H7 (cell line): Measurements from ENCODE around the gene MKI67. TPM values are rescaled to one million over a fixed set of nuclear protein-coding genes. Genes with fewer than 3 reads are reported as not detected.

ENCODE experiments used
- DNase-seq: peaks from one replicate; pipeline ENCODE4 v3.0.0; 2012
- H3K27me3 ChIP-seq: 2 replicates; pipeline ENCODE4 v1.6.0; 2011; ENCODE audit warnings: mild to moderate bottlenecking, low read length; ENCODE audit not compliant: control insufficient read depth, insufficient read depth
- H3K36me3 ChIP-seq: replicated peaks from 2 replicates; pipeline ENCODE4 v1.5.1; 2011; ENCODE audit warnings: low read length; ENCODE audit not compliant: control insufficient read depth, insufficient read depth
- H3K4me3 ChIP-seq: 2 replicates; pipeline ENCODE4 v1.5.1; 2011; ENCODE audit warnings: low read depth, mild to moderate bottlenecking, control low read depth, low read length, moderate library complexity; ENCODE audit not compliant: insufficient read depth
- total RNA-seq: library from RNA; depleted of rRNA; stranded (reverse); fragments of >200 nt; shearing (Covaris generic); gene quantifications from 2 replicates; pipeline ENCODE4 v1.2.3, GENCODE V29; 2014

Gene MKI67
- total RNA-seq, 1 experiment from 2014 or later = 17.1 TPM

GRCh38 chr10:128087884-128088709 lies 38.1 kb downstream of the MKI67 start:
- peak; percentile 57 for DNase-seq
- no peaks in the 10 kb centered on the region for H3K36me3 ChIP-seq
- H3K27me3 ChIP-seq = no peaks in the 10 kb centered on the region
- no peak overlapping the region for H3K4me3 ChIP-seq

GRCh38 chr10:128087146-128087883 lies 38.9 kb downstream of the MKI67 start:
- H3K27me3 ChIP-seq = no peaks in the 10 kb centered on the region
- H3K4me3 ChIP-seq = no peak overlapping the region
- H3K36me3 ChIP-seq = no peaks in the 10 kb centered on the region
- no peak for DNase-seq

- no peak overlapping the region for H3K4me3 ChIP-seq
- no peaks in the 10 kb centered on the region for H3K36me3 ChIP-seq
- no peaks in the 10 kb centered on the region for H3K27me3 ChIP-seq
- DNase-seq = no peak
Measured at GRCh38 chr10:128086003-128086863, 40.0 kb downstream of the MKI67 start.

- Histone ChIP-seq H3K36me3 (no peaks in the 10 kb centered on the region), H3K27me3 (no peaks in the 10 kb centered on the region), H3K4me3 (no peak overlapping the region)
- no peak for DNase-seq
Measured at GRCh38 chr10:128084991-128085390, 41.2 kb downstream of the MKI67 start.

- DNase-seq = no peak
- H3K4me3 ChIP-seq = no peak overlapping the region
- no peaks in the 10 kb centered on the region for H3K36me3 ChIP-seq
- H3K27me3 ChIP-seq = no peaks in the 10 kb centered on the region
Measured at GRCh38 chr10:128084364-128084763, 41.9 kb downstream of the MKI67 start.

GRCh38 chr10:128083191-128083895 lies 42.9 kb downstream of the MKI67 start:
- H3K36me3 ChIP-seq = no peaks in the 10 kb centered on the region
- H3K4me3 ChIP-seq = no peak overlapping the region
- H3K27me3 ChIP-seq = no peaks in the 10 kb centered on the region
- no peak for DNase-seq

GRCh38 chr10:128081720-128082119 lies 44.5 kb downstream of the MKI67 start:
- no peak overlapping the region for H3K4me3 ChIP-seq
- no peaks in the 10 kb centered on the region for H3K36me3 ChIP-seq
- no peak for DNase-seq
- H3K27me3 ChIP-seq = no peaks in the 10 kb centered on the region

GRCh38 chr10:128081222-128081621 lies 45.0 kb downstream of the MKI67 start:
- Histone ChIP-seq H3K36me3 (no peaks in the 10 kb centered on the region), H3K4me3 (no peak overlapping the region), H3K27me3 (no peaks in the 10 kb centered on the region)
- DNase-seq = no peak

GRCh38 chr10:128080641-128081040 lies 45.6 kb downstream of the MKI67 start:
- no peak for DNase-seq
- no peaks in the 10 kb centered on the region for H3K36me3 ChIP-seq
- H3K4me3 ChIP-seq = no peak overlapping the region
- no peaks in the 10 kb centered on the region for H3K27me3 ChIP-seq

GRCh38 chr10:128080231-128080630 lies 46.0 kb downstream of the MKI67 start:
- Histone ChIP-seq H3K4me3 (no peak overlapping the region), H3K27me3 (no peaks in the 10 kb centered on the region), H3K36me3 (no peaks in the 10 kb centered on the region)
- DNase-seq = no peak

GRCh38 chr10:128078136-128078969 lies 47.9 kb downstream of the MKI67 start:
- no peaks in the 10 kb centered on the region for H3K27me3 ChIP-seq
- peak; percentile 88 for DNase-seq
- no peaks in the 10 kb centered on the region for H3K36me3 ChIP-seq
- H3K4me3 ChIP-seq = no peak overlapping the region

GRCh38 chr10:128077155-128077875 lies 48.9 kb downstream of the MKI67 start:
- Histone ChIP-seq H3K27me3 (no peaks in the 10 kb centered on the region), H3K4me3 (no peak overlapping the region), H3K36me3 (no peaks in the 10 kb centered on the region)
- DNase-seq = no peak

GRCh38 chr10:128074589-128074988 lies 51.6 kb downstream of the MKI67 start:
- DNase-seq = no peak
- Histone ChIP-seq H3K27me3 (no peaks in the 10 kb centered on the region), H3K4me3 (no peak overlapping the region), H3K36me3 (no peaks in the 10 kb centered on the region)
